NT2/D1 (cell line): ENCODE measurements around the gene RNASE11.

ENCODE experiments used
- SUZ12 ChIP-seq: IDR thresholded peaks from 2 replicates; pipeline ENCODE4 v1.6.1; 2011; ENCODE audit not compliant: insufficient read length, insufficient read depth; ENCODE audit errors: extremely low read depth
- YY1 ChIP-seq: IDR thresholded peaks from 2 replicates; pipeline ENCODE4 v1.6.1; 2011; ENCODE audit not compliant: insufficient read length, insufficient read depth
- ZNF274 ChIP-seq: IDR thresholded peaks from 2 replicates; pipeline ENCODE4 v1.6.1; 2011; ENCODE audit warnings: mild to moderate bottlenecking, low read depth, low read length

- TF ChIP-seq YY1 (no peak), SUZ12 (no peak), ZNF274 (no peak)
Measured at GRCh38 chr14:20591235-20591634, 3.4 kb upstream of the RNASE11 start, which contains the start of gene RNASE12.
